Ovary (tissue), 3 donors: ENCODE measurements around the gene AMACR.

Experiments
- EP300 ChIP-seq: sonication (generic); formaldehyde crosslinking; IDR thresholded peaks from one replicate; pipeline ENCODE4 v1.6.1; 2017; ENCODE audit warnings: antibody characterized with exemption
- TF ChIP-seq, protein P1 (sequence below), 3 donors: fragments of 450-650 bp in 2 of 3; fragments of 200-600 bp in 1 of 3; IDR thresholded peaks; one replicate each; pipeline versions ENCODE4 v1.5.1 to v1.8.0; 2016 to 2022; ENCODE audit warnings: antibody characterized with exemption in 3 of 3, mild to moderate bottlenecking in 1 of 3
- donor health status: DM: no; HTN: no; CAD: no.

- TF ChIP-seq, protein P1, sequence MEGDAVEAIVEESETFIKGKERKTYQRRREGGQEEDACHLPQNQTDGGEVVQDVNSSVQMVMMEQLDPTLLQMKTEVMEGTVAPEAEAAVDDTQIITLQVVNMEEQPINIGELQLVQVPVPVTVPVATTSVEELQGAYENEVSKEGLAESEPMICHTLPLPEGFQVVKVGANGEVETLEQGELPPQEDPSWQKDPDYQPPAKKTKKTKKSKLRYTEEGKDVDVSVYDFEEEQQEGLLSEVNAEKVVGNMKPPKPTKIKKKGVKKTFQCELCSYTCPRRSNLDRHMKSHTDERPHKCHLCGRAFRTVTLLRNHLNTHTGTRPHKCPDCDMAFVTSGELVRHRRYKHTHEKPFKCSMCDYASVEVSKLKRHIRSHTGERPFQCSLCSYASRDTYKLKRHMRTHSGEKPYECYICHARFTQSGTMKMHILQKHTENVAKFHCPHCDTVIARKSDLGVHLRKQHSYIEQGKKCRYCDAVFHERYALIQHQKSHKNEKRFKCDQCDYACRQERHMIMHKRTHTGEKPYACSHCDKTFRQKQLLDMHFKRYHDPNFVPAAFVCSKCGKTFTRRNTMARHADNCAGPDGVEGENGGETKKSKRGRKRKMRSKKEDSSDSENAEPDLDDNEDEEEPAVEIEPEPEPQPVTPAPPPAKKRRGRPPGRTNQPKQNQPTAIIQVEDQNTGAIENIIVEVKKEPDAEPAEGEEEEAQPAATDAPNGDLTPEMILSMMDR (IDR thresholded peaks at IDR 0.05) = no peak
- TF ChIP-seq EP300 = no peak
These were observed 33.6 kb upstream of the AMACR start for GRCh38 chr5:34041247-34041972.
